ENCODE results near the gene SDC1.

- no peak for TF ChIP-seq CTCF (IDR thresholded peaks at IDR 0.05)
- no peak for TF ChIP-seq POLR2AphosphoS5 (IDR thresholded peaks at IDR 0.05; ENCODE audit: insufficient read depth in 1 of 2, low read depth in 1 of 2)
- TF ChIP-seq POLR2A (IDR thresholded peaks at IDR 0.05) = no peak
Measured at GRCh38 chr2:20215183-20216040, 9.5 kb downstream of the SDC1 start.

All from vagina (tissue), 2 donors.